Activated CD4-positive, alpha-beta T cell treated with anti-CD3 and anti-CD28 coated beads, Interleukin-2, amount 50 U/mL, for 24 hours (primary cell): ENCODE results near the gene AGAP1.
"Not testable (repeated sequence)": the region's sequence is repeated elsewhere in the genome, so short reads cannot be mapped to it uniquely, and the experiment has no call there.

Experiments used
- DNase-seq, 2 donors: peaks; one replicate each; pipeline ENCODE4 v3.0.0-alpha.2; 2020; ENCODE audit warnings: low read depth in 1 of 2, low spot score in 1 of 2

The AGAP1 gene

DNA sequence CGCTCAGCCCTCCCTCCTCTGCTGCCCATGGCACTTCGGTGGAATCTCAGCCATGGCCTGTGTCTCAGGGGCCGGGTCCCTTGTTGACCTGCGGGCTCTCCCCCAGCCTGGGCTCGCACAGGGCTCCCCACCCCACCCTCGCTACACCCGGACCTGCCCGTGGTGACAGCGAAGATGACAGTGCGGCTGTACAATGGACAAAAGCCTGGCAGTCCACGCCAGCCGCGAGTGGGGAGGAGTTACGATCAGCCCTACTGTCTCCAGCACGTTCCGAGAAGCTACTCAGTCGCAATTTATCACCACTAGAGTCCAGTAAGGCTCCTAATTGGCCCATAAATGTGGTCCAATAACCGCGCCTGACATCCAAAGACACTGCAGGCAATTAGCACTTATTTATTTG, 642.7 kb downstream of the AGAP1 start:
- no peak for DNase-seq

DNA sequence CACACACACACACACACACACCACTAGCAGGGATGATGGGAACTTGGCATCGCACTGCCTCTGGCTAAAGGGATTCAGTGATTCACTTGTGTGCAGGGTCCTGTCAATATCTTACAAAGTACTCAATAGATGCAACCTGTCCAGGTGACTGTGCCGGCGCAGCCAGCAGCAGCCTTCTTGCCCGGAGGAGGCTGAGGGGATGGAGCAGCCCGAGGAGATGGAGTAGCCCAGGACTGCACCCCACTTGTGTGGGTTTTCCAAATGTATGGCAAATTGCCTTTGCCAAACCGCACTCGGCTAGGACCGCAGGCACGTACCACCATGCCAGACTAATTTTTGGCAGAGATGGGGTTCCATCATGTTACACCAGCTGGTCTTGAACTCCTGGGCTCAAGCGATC, 643.2 kb downstream of the AGAP1 start:
- DNase-seq: no peak

DNA sequence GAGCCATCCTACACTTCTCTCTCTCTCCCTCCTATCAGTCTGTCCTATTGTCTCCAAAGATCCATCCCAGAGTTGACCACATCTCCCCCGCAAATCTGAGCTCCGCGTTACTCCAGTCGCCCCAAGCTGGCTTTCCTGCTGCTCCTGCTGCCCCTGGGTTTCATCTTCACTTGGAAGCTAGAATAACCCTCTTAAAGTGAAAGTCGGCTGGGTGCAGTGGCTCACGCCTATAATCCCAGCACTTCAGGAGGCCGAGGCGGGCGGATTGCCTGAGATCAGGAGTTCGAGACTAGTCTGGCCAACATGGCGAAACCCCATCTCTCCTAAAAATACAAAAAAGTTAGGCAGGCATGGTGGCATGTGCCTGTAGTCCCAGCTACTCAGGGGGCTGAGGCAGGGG, 647.8 kb downstream of the AGAP1 start:
- DNase-seq: not testable (repeated sequence)

DNA sequence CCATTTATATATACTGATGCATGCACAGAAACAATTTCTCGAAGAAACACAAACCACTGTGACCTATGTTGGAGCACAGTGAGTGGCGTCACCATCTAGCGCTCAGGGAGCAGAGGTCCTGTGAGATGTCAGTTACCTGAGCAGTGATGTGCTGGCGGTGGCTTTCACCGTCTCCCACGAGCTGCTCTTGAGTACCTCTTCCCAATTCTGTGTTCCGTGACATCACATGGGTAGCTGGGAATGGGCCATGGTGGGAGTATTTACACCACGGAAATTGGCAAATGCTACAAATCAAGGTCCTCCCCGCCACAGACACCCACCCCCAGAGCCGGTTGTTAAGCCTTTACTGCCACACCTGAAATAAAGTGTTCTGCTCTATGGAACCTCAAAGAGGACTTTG, 650.0 kb downstream of the AGAP1 start:
- no peak for DNase-seq

DNA sequence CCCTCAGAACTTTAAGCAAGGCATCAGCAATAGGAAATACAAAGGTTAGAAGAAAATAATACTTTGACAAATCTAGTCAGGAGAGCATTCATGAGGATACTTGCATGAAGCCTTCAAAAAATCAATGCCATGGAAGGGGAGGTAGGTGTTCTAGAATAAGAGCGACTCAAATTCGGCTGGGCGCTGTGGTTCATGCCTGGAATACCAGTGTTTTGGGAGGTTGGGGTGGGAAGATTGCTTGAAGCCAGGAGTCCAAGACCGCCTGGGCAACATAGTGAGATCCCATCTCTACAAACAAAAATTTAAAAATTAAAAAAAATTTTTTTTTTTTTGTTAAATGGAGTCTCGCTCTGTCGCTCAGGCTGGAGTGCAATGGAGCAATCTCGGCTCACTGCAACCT, 652.6 kb downstream of the AGAP1 start:
- no peak for DNase-seq

GRCh38 chr2:236155406-236155805, 661.6 kb downstream of the AGAP1 start:
- DNase-seq: no peak

- DNase-seq: no peak
Measured at GRCh38 chr2:236156095-236156859, 662.4 kb downstream of the AGAP1 start.

DNA sequence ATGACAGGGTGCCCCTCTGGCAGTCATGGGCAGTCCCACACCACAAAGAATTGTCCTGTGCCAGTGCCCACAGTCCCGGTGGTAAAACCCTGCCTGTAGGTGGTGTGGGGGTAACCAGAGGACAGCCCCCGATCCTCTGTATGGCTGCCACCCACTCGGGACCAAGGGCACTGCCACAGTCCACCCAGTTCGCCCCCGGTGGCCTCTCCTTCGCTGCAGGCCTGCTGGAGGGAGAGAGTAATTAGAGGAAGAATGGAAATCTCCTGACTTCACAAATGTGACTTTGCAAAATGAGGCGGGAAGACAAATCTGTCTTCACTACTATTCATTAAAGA, 663.0 kb downstream of the AGAP1 start:
- DNase-seq: no peak

GRCh38 chr2:236157366-236157765, 663.5 kb downstream of the AGAP1 start:
- no peak for DNase-seq

DNA sequence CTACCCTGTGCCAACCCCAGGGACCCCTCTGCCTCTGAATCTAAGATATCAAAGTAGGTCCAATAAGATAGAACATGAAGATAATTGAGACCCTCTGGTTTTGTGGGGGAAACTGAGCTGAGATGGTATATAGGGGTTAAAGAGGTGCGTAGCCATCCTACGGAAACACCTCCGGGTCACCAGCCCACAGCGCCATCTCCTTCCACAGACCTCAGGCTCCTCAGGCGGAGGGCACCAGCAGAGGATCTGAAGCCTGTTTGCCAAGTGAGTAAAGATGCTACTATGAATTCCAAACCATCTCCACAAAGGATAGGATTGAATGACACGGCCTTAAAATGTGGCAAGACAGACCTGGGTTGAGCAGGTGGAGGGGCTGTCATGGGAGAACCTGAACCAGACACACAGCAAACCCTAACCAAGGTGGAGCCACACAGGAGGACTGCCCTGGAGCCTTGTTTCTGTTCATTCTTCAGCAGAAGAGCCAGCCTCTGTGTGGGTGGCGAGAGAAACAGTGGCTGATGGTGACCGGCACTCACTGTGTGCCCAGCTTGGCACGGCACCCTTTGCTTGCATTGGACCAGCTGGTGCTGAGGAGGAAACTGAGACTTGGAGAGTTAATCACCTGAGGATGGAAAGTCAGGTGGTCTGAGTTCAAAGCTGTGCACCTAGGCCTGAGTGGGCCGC, 664.1 kb downstream of the AGAP1 start:
- no peak for DNase-seq

- no peak for DNase-seq
Measured at GRCh38 chr2:236158969-236159777, 665.3 kb downstream of the AGAP1 start.

- no peak for DNase-seq
Measured at GRCh38 chr2:236159778-236160170, 665.9 kb downstream of the AGAP1 start.

DNA sequence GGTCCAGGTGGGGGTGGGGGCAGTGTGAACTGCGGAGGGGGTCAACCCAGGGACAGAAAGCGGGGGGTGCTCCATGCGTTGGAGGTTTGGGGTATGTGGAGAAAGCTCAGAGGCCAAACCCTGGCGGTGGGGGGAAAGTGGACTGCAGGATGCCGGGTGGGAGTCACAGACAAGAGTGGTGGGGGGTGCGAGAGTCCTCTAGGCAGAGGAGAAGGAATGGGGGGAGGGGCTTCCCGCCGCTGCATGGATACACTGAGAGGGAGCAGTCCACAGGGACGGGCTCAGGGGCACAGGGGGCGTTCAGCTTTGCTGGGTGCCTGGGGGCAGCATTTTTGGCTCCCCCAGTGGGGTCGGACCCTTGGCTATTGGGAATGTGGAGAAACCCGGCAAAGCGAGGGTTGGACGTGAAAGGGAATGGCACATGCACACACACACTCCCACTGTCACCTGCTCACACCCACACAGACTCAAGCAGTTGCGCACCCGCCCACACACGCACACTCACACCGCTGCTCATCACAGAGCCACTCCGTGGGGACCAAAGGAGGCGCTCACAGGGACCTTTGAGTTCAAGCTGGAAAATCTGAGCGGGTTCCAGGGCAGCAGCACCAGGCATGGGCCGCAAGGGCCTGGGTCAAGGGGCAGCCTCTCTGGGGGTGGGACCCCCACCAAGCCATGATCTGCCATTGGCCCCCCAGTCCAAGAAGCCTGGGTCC, 666.7 kb downstream of the AGAP1 start:
- no peak for DNase-seq

DNA sequence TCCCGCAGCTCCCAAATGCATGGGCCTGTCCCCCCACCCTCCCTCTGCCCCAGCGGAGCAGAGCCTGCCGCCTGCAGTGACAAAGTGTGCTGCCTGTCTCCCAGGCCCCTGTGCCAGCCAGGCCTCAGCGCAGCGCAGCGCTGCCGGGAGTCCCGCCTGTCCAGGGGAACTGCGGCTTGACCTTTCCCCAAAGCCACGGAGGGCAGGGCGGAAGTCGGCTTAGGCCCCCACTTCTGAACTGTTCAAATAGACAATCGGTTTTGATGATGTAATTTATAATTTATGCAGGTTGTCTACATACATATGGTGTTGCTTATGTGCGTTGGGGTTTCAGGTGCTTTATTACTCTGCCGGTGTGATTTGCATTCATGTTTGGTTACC, 667.2 kb downstream of the AGAP1 start:
- DNase-seq: no peak

GRCh38 chr2:236161531-236161930, 667.7 kb downstream of the AGAP1 start:
- no peak for DNase-seq

DNA sequence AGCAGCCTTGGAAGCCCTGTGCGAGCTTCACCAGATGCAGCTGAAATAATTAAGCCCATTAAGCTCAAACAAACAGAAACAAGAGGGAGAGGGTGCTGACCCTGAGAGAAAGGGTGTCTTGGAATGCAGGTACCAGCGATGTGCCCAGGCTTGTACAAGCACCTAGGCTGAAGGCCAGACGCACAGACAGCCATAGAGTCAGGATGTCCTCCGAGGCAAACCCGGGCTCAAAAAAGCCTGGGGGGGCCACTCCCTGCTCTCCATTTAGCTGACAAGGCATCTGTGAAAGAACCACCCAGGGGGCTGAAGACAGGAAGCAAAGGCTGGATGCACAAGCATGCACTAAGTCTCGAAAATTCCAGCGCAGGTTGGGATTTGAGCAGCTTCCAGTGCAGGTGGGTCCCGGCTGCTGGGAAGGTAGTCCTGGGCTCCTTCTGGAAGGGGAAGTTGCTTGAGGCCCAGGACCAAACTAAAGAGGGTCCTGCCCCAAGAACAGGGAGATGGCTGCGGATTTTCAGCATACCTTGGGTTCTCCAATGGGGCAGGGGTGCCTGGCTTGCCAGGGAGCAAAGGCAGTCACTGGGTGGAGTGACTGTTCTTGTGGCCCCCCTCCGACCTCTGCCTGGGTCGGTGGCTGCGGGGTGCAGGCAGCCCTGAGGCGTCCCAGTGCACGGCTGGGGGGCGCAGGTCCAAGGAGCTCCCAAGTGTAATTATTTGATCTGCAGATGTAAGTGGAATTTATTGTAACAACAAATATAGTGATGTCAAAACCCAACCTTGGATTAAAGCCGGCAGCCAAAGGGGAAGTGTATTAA, 668.4 kb downstream of the AGAP1 start:
- no peak for DNase-seq

- no peak for DNase-seq
Measured at GRCh38 chr2:236162882-236163470, 669.1 kb downstream of the AGAP1 start.

GRCh38 chr2:236163471-236164200, 669.8 kb downstream of the AGAP1 start:
- no peak for DNase-seq

DNA sequence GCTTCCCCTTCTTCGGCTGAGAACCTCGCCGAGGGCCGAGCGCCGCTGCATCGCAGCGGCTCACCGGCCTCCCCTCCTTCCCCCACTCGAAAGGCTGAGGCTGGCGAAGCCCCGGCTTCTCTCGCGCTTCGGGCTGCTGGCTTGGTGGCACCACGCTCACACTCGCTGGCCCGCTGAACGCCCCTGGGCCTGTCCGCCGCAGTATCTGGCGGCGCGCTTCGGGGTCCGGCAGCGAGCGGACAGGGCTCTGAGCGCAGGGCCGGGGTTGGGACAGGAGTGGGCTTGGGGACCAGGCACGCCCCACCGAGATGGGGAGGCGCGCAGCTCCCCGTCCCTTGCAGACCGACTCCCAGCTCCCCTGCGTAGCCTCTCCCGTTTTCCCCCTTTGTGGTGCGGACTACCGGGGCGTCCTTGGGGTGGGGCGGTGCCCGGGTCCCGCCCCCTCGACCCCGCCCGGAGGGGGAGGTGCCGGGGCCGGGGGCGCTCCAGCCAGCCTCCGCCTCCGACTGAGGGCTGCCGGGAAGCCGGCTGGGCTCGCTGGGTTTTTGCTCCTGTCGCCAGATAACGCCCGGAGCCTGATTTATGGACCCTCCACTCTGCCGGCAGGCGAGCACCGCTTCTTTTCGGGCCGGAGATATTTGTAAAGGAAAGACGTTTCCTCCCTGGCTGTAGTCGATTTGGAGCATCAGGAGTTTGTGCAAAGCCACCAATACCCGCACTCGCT, 670.5 kb downstream of the AGAP1 start:
- DNase-seq: no peak
